ENCODE data around the gene RCBTB1. TPM values are rescaled to one million over a fixed set of nuclear protein-coding genes. Genes with fewer than 3 reads are reported as not detected.

The RCBTB1 gene
- total RNA-seq, 1 experiment from 2014 or later = 6.3 TPM

DNA sequence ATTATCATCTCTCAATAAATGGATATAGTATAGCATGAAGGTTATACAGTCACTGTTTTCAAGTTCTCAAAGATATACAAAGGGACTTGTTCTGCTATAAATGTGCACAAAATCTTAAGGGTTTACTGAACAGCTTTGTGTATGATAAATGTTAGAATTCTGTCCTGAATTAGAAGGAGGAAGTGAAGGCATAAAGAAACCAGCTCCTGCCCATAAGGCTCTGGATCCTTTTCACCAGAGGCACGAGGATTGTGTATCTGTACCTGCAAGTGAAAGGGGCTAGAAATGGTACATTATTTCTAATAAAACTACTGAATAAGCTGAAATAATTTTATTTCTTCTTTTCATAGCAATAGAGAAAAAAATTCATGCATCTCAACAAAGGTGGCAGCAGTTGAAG lies 57.2 kb downstream of the RCBTB1 start:
- no peak overlapping the region for H3K27ac Mint-ChIP-seq (ENCODE audit: unreplicated experiment)
- CTCF ChIA-PET = no interaction called here
- DNase-seq = no peak
- intact Hi-C loops (cut with micrococcal nuclease; ENCODE audit: unreplicated experiment) = no loop called here
- H3K9me3 Mint-ChIP-seq (ENCODE audit: low read depth, unreplicated experiment) = no peaks in the 10 kb centered on the region
- no TSS peak for BruUV-seq (replicated peaks)
- no peaks in the 10 kb centered on the region for H3K4me1 Mint-ChIP-seq (ENCODE audit: low read depth, unreplicated experiment)
- no peaks in the 10 kb centered on the region for H3K36me3 Mint-ChIP-seq (ENCODE audit: insufficient read depth, unreplicated experiment)
- H3K4me3 Mint-ChIP-seq (ENCODE audit: low read depth, unreplicated experiment) = no peak overlapping the region
- no peaks in the 10 kb centered on the region for H3K27me3 Mint-ChIP-seq (ENCODE audit: unreplicated experiment)
- TF ChIP-seq, protein P1, sequence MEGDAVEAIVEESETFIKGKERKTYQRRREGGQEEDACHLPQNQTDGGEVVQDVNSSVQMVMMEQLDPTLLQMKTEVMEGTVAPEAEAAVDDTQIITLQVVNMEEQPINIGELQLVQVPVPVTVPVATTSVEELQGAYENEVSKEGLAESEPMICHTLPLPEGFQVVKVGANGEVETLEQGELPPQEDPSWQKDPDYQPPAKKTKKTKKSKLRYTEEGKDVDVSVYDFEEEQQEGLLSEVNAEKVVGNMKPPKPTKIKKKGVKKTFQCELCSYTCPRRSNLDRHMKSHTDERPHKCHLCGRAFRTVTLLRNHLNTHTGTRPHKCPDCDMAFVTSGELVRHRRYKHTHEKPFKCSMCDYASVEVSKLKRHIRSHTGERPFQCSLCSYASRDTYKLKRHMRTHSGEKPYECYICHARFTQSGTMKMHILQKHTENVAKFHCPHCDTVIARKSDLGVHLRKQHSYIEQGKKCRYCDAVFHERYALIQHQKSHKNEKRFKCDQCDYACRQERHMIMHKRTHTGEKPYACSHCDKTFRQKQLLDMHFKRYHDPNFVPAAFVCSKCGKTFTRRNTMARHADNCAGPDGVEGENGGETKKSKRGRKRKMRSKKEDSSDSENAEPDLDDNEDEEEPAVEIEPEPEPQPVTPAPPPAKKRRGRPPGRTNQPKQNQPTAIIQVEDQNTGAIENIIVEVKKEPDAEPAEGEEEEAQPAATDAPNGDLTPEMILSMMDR (IDR thresholded peaks at IDR 0.05; ENCODE audit: unreplicated experiment) = no peak

GRCh38 chr13:49527123-49527522 lies 58.2 kb downstream of the RCBTB1 start:
- Mint-ChIP-seq H3K27me3 (ENCODE audit: unreplicated experiment) (no peaks in the 10 kb centered on the region), H3K36me3 (ENCODE audit: insufficient read depth, unreplicated experiment) (peaks cover 4% of the 10 kb centered on the region), H3K27ac (ENCODE audit: unreplicated experiment) (no peak overlapping the region), H3K9me3 (ENCODE audit: low read depth, unreplicated experiment) (no peaks in the 10 kb centered on the region), H3K4me3 (ENCODE audit: low read depth, unreplicated experiment) (no peak overlapping the region), H3K4me1 (ENCODE audit: low read depth, unreplicated experiment) (no peaks in the 10 kb centered on the region)
- no peak for DNase-seq
- CTCF ChIA-PET = no interaction called here
- intact Hi-C loops (cut with micrococcal nuclease; ENCODE audit: unreplicated experiment) = no loop called here
- TF ChIP-seq, protein P1 (IDR thresholded peaks at IDR 0.05; ENCODE audit: unreplicated experiment) = no peak
- no TSS peak for BruUV-seq (replicated peaks)

DNA sequence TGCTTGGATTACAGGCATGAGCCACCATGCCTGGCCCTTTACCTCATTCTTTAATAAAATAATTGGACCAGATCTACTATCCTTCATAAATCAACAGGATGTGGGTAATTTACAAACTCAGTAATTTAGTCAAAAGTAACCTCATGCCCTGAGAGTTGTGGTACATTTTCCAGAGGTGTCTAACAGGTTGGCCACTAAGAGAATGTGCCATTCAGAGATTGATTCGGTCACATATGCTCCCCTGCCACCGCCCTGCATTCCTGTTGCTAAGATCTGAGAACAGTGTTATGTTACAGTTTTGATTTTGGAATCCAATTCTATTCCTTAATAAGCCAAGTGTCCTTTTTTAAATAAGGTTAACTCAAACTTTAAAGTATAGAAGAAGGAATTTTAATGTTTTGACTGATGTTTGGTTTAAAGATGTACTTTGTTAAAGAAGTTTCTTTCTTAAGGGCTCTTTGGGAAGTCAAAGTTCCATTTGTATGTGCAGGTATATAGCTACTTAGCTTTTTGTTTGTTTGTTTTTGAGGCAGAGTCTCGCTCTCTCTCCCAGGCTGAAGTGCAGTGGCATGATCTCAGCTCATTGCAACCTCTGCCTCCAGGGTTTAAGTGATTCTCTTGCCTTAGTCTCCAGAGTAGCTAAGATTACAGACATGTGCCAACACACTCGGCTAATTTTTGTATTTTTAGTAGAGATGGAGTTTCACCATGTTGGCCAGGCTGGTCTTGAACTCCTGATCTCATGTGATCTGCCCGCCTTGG lies 60.4 kb downstream of the RCBTB1 start:
- H3K9me3 Mint-ChIP-seq (ENCODE audit: low read depth, unreplicated experiment) = no peaks in the 10 kb centered on the region
- no peak overlapping the region for H3K4me3 Mint-ChIP-seq (ENCODE audit: low read depth, unreplicated experiment)
- H3K36me3 Mint-ChIP-seq (ENCODE audit: insufficient read depth, unreplicated experiment) = peaks cover 4% of the 10 kb centered on the region
- TF ChIP-seq, protein P1 (IDR thresholded peaks at IDR 0.05; ENCODE audit: unreplicated experiment) = no peak
- intact Hi-C loops (cut with micrococcal nuclease; ENCODE audit: unreplicated experiment) = no loop called here
- H3K27me3 Mint-ChIP-seq (ENCODE audit: unreplicated experiment) = no peaks in the 10 kb centered on the region
- H3K4me1 Mint-ChIP-seq (ENCODE audit: low read depth, unreplicated experiment) = no peaks in the 10 kb centered on the region
- no peak overlapping the region for H3K27ac Mint-ChIP-seq (ENCODE audit: unreplicated experiment)
- CTCF ChIA-PET = interaction anchor here (0.6 to 0.7 kb wide), 2 partner anchors 13 to 378 kb away, joined by 3 to 4 read pairs; no protein-coding TSS in a partner anchor
- DNase-seq = no peak
- no TSS peak for BruUV-seq (replicated peaks)

DNA sequence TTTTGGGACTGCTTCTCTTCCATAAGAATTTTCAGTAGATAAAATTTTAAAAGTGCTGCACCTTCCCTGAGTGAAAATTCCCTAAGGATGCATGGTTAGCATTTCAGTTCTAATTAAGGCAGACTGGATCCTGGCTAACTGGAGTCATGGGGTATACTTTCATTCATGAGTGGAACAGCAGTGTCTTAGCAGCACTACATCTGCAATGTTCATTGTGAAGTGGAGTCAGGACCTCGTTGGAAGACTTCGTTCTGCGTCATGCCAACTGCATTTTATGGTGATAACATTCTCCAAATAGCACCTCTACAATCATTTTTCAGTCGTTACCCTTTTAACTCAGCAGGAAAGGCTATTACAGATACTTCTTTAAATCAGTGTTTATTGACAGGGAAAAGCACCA lies 64.1 kb downstream of the RCBTB1 start:
- H3K27me3 Mint-ChIP-seq (ENCODE audit: unreplicated experiment) = no peaks in the 10 kb centered on the region
- no peaks in the 10 kb centered on the region for H3K9me3 Mint-ChIP-seq (ENCODE audit: low read depth, unreplicated experiment)
- no peaks in the 10 kb centered on the region for H3K4me1 Mint-ChIP-seq (ENCODE audit: low read depth, unreplicated experiment)
- CTCF ChIA-PET = no interaction called here
- no peak overlapping the region for H3K4me3 Mint-ChIP-seq (ENCODE audit: low read depth, unreplicated experiment)
- TF ChIP-seq, protein P1 (IDR thresholded peaks at IDR 0.05; ENCODE audit: unreplicated experiment) = no peak
- intact Hi-C loops (cut with micrococcal nuclease; ENCODE audit: unreplicated experiment) = no loop called here
- DNase-seq = no peak
- H3K36me3 Mint-ChIP-seq (ENCODE audit: insufficient read depth, unreplicated experiment) = peaks cover 9% of the 10 kb centered on the region
- BruUV-seq (replicated peaks) = no TSS peak
- H3K27ac Mint-ChIP-seq (ENCODE audit: unreplicated experiment) = no peak overlapping the region

Data from Calu3 (cell line).